ENCODE results near the gene RAPGEF1.
A peak's percentile ranks its signal among the peaks of the same experiment; 100 is the strongest.
"Not testable (repeated sequence)": the region's sequence is repeated elsewhere in the genome, so short reads cannot be mapped to it uniquely, and the experiment has no call there.

RAPGEF1 gene

GRCh38 chr9:131685753-131686706 is 53.8 kb downstream of the RAPGEF1 start:
- no CpG with 5 or more reads among the region's 15 CpGs for WGBS (ENCODE audit: extremely low coverage, insufficient coverage, low lambda C conversion rate)
- Histone ChIP-seq H2BK120ac (ENCODE audit: low read depth, low read length) (no peak overlapping the region), H3K4me2 (ENCODE audit: low read length) (no peak overlapping the region), H3K23ac (ENCODE audit: low read length) (no peak overlapping the region), H3K79me1 (ENCODE audit: low read length) (no peaks in the 10 kb centered on the region), H3K36me3 (ENCODE audit: control insufficient read depth, insufficient read depth, low read length) (no peaks in the 10 kb centered on the region), H3K4me3 (ENCODE audit: low read length) (no peak overlapping the region), H4K5ac (ENCODE audit: low read length) (no peak overlapping the region), H3K9ac (ENCODE audit: low read length) (no peak overlapping the region), H3K79me2 (ENCODE audit: control insufficient read depth, insufficient read depth, low read length) (peaks cover 4% of the 10 kb centered on the region), H2AK5ac (ENCODE audit: low read length) (no peak overlapping the region), H2BK15ac (replicated peaks; ENCODE audit: low read depth) (no peak overlapping the region), H3K4me1 (ENCODE audit: control insufficient read depth, low read depth, low read length) (no peaks in the 10 kb centered on the region), H3K27me3 (ENCODE audit: insufficient read depth, low read length, poor library complexity) (no peaks in the 10 kb centered on the region), H3K27ac (ENCODE audit: low read depth, low read length) (no peak overlapping the region), H3K18ac (ENCODE audit: low read length) (no peak overlapping the region), H3K56ac (ENCODE audit: low read length) (no peak overlapping the region), H4K8ac (ENCODE audit: low read depth, low read length) (no peak overlapping the region), H3K4ac (ENCODE audit: low read depth, low read length) (no peak overlapping the region), H2BK5ac (ENCODE audit: low read length) (no peak overlapping the region)
- no peak for DNase-seq

- H3K4me2 ChIP-seq (ENCODE audit: low read length); H3K4ac ChIP-seq (ENCODE audit: low read depth, low read length); H2BK120ac ChIP-seq (ENCODE audit: low read depth, low read length); H3K23ac ChIP-seq (ENCODE audit: low read length); H3K36me3 ChIP-seq (ENCODE audit: control insufficient read depth, insufficient read depth, low read length); H2AK5ac ChIP-seq (ENCODE audit: low read length); H4K5ac ChIP-seq (ENCODE audit: low read length); H3K79me1 ChIP-seq (ENCODE audit: low read length); DNase-seq; H3K79me2 ChIP-seq (ENCODE audit: control insufficient read depth, insufficient read depth, low read length); H3K56ac ChIP-seq (ENCODE audit: low read length); H4K8ac ChIP-seq (ENCODE audit: low read depth, low read length); H2BK5ac ChIP-seq (ENCODE audit: low read length); H2BK15ac ChIP-seq (replicated peaks; ENCODE audit: low read depth); H3K27me3 ChIP-seq (ENCODE audit: insufficient read depth, low read length, poor library complexity); H3K27ac ChIP-seq (ENCODE audit: low read depth, low read length); H3K18ac ChIP-seq (ENCODE audit: low read length); H3K4me3 ChIP-seq (ENCODE audit: low read length); H3K9ac ChIP-seq (ENCODE audit: low read length): not testable (repeated sequence)
- peaks cover 11% of the 10 kb centered on the region for H3K4me1 ChIP-seq (ENCODE audit: control insufficient read depth, low read depth, low read length)
- no CpG with 5 or more reads among the region's 4 CpGs for WGBS (ENCODE audit: extremely low coverage, insufficient coverage, low lambda C conversion rate)
Observed at GRCh38 chr9:131683094-131683493, 56.8 kb downstream of the RAPGEF1 start.

DNA sequence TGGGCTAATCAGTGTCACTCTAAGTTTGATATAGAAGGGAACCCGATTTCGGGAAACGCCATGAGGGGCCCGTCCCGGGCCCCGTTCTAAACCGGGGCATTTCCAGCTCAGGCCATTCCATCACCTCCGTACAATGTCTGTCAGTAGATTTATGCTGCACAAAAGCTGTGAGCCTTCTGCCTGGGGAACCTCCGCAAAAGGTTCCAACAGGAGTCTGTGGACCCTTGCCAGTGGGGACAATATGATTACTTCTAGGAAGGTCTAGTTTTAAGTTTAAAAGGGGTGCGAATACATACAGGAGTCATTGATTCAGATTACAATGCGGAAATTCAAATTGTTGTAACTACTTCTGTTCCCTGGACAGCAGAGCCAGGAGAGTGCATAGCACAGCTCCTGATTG is 57.6 kb downstream of the RAPGEF1 start:
- no peaks in the 10 kb centered on the region for H3K36me3 ChIP-seq (ENCODE audit: control insufficient read depth, insufficient read depth, low read length)
- no peak overlapping the region for H4K5ac ChIP-seq (ENCODE audit: low read length)
- no peak overlapping the region for H2BK15ac ChIP-seq (replicated peaks; ENCODE audit: low read depth)
- H3K18ac ChIP-seq (ENCODE audit: low read length): peak overlapping the region; percentile 94
- DNase-seq: no peak
- no peak overlapping the region for H4K8ac ChIP-seq (ENCODE audit: low read depth, low read length)
- H3K4me1 ChIP-seq (ENCODE audit: control insufficient read depth, low read depth, low read length): peaks cover 17% of the 10 kb centered on the region
- no CpG with 5 or more reads among the region's 11 CpGs for WGBS (ENCODE audit: extremely low coverage, insufficient coverage, low lambda C conversion rate)
- no peak overlapping the region for H3K4ac ChIP-seq (ENCODE audit: low read depth, low read length)
- H3K27ac ChIP-seq (ENCODE audit: low read depth, low read length): no peak overlapping the region
- H3K9ac ChIP-seq (ENCODE audit: low read length): no peak overlapping the region
- peak overlapping the region; percentile 85 for H2BK120ac ChIP-seq (ENCODE audit: low read depth, low read length)
- H3K27me3 ChIP-seq (ENCODE audit: insufficient read depth, low read length, poor library complexity): no peaks in the 10 kb centered on the region
- peaks cover 2% of the 10 kb centered on the region for H3K79me2 ChIP-seq (ENCODE audit: control insufficient read depth, insufficient read depth, low read length)
- no peak overlapping the region for H2BK5ac ChIP-seq (ENCODE audit: low read length)
- H3K23ac ChIP-seq (ENCODE audit: low read length): no peak overlapping the region
- H2AK5ac ChIP-seq (ENCODE audit: low read length): no peak overlapping the region
- peak overlapping the region; percentile 44 for H3K56ac ChIP-seq (ENCODE audit: low read length)
- H3K79me1 ChIP-seq (ENCODE audit: low read length): peaks cover 2% of the 10 kb centered on the region
- no peak overlapping the region for H3K4me2 ChIP-seq (ENCODE audit: low read length)
- no peak overlapping the region for H3K4me3 ChIP-seq (ENCODE audit: low read length)

GRCh38 chr9:131681826-131682225 is 58.0 kb downstream of the RAPGEF1 start:
- not testable (repeated sequence) for H4K5ac ChIP-seq (ENCODE audit: low read length); H3K56ac ChIP-seq (ENCODE audit: low read length); H3K4ac ChIP-seq (ENCODE audit: low read depth, low read length); H3K27ac ChIP-seq (ENCODE audit: low read depth, low read length); H3K79me1 ChIP-seq (ENCODE audit: low read length); H3K18ac ChIP-seq (ENCODE audit: low read length); H3K27me3 ChIP-seq (ENCODE audit: insufficient read depth, low read length, poor library complexity); H2AK5ac ChIP-seq (ENCODE audit: low read length); H3K36me3 ChIP-seq (ENCODE audit: control insufficient read depth, insufficient read depth, low read length); H2BK15ac ChIP-seq (replicated peaks; ENCODE audit: low read depth); H2BK120ac ChIP-seq (ENCODE audit: low read depth, low read length); H3K79me2 ChIP-seq (ENCODE audit: control insufficient read depth, insufficient read depth, low read length); DNase-seq; H3K9ac ChIP-seq (ENCODE audit: low read length); H3K23ac ChIP-seq (ENCODE audit: low read length); H2BK5ac ChIP-seq (ENCODE audit: low read length); H3K4me2 ChIP-seq (ENCODE audit: low read length); H3K4me3 ChIP-seq (ENCODE audit: low read length); H4K8ac ChIP-seq (ENCODE audit: low read depth, low read length)
- H3K4me1 ChIP-seq (ENCODE audit: control insufficient read depth, low read depth, low read length): peaks cover 20% of the 10 kb centered on the region
- WGBS (ENCODE audit: extremely low coverage, insufficient coverage, low lambda C conversion rate): no CpG with 5 or more reads among the region's 10 CpGs

GRCh38 chr9:131681108-131681507 is 58.8 kb downstream of the RAPGEF1 start:
- H3K4me3 ChIP-seq (ENCODE audit: low read length); H3K27me3 ChIP-seq (ENCODE audit: insufficient read depth, low read length, poor library complexity); H3K4ac ChIP-seq (ENCODE audit: low read depth, low read length); H2BK120ac ChIP-seq (ENCODE audit: low read depth, low read length); H3K56ac ChIP-seq (ENCODE audit: low read length); H2BK5ac ChIP-seq (ENCODE audit: low read length); H4K8ac ChIP-seq (ENCODE audit: low read depth, low read length); H3K18ac ChIP-seq (ENCODE audit: low read length); H2BK15ac ChIP-seq (replicated peaks; ENCODE audit: low read depth); DNase-seq; H3K79me1 ChIP-seq (ENCODE audit: low read length); H3K9ac ChIP-seq (ENCODE audit: low read length); H3K36me3 ChIP-seq (ENCODE audit: control insufficient read depth, insufficient read depth, low read length); H4K5ac ChIP-seq (ENCODE audit: low read length); H3K23ac ChIP-seq (ENCODE audit: low read length); H3K27ac ChIP-seq (ENCODE audit: low read depth, low read length); H3K4me2 ChIP-seq (ENCODE audit: low read length); H3K79me2 ChIP-seq (ENCODE audit: control insufficient read depth, insufficient read depth, low read length); H2AK5ac ChIP-seq (ENCODE audit: low read length): not testable (repeated sequence)
- WGBS (ENCODE audit: extremely low coverage, insufficient coverage, low lambda C conversion rate): no CpG with 5 or more reads among the region's 5 CpGs
- peaks cover 22% of the 10 kb centered on the region for H3K4me1 ChIP-seq (ENCODE audit: control insufficient read depth, low read depth, low read length)
